Endothelial cell of umbilical vein (primary cell): ENCODE data around the gene PPIL6. TPM values are rescaled to one million over a fixed set of nuclear protein-coding genes. Genes with fewer than 3 reads are reported as not detected.

ENCODE experiments used
- BruUV-seq: library from RNA; stranded (reverse); fragments of 400-500 nt; replicated peaks from 2 replicates; lab custom pipeline; 2021; lab: Mats Ljungman, UMichigan
- CTCF ChIA-PET: fragments of 300-600, 350-600 bp; sonication (Branson Sonifier 250); formaldehyde crosslinking; loops from one replicate; lab custom pipeline; 2021; ENCODE audit warnings: antibody characterized with exemption, inconsistent platforms; lab: Charles Lee
- POLR2A ChIA-PET: fragments of 300-600, 350-600 bp; sonication (Branson Sonifier 250); formaldehyde crosslinking; loops from one replicate; lab custom pipeline; 2021; ENCODE audit warnings: antibody characterized with exemption, inconsistent platforms; lab: Charles Lee
- DNase-seq: peaks from one replicate; pipeline ENCODE4 v3.0.0-alpha.2; 2011; ENCODE audit warnings: low read depth, low spot score
- FAIRE-seq: peaks from 2 replicates; lab custom pipeline; 2011; peaks lifted over from hg19 to GRCh38; lab: Jason Lieb, UNC
- H2AFZ ChIP-seq: 2 replicates; pipeline ENCODE4 v1.6.0; 2012; ENCODE audit warnings: low read depth, low read length, control low read depth, inconsistent platforms
- H3K27ac ChIP-seq: 2 replicates; pipeline ENCODE4 v1.5.1; 2011; ENCODE audit warnings: low read depth, mild to moderate bottlenecking, control low read depth, low read length, moderate library complexity; ENCODE audit not compliant: insufficient read depth
- H3K27me3 ChIP-seq, 2 experiments: 2 replicates each; pipeline versions ENCODE4 v1.6.0 to v1.6.1; 2011; ENCODE audit warnings: low read length in 2 of 2, mixed read lengths in 1 of 2; ENCODE audit not compliant: control insufficient read depth in 2 of 2, insufficient read depth in 2 of 2
- H3K36me3 ChIP-seq, 2 experiments: 2 replicates in 1 of 2; 3 replicates in 1 of 2; pipeline ENCODE4 v1.5.1; 2011; ENCODE audit warnings: low read length in 2 of 2, mild to moderate bottlenecking in 1 of 2, moderate library complexity in 1 of 2; ENCODE audit not compliant: control insufficient read depth in 2 of 2, insufficient read depth in 2 of 2; ENCODE audit errors: extremely low read depth in 1 of 2
- H3K4me1 ChIP-seq: 3 replicates; pipeline ENCODE4 v1.5.1; 2011; ENCODE audit warnings: mild to moderate bottlenecking, low read length; ENCODE audit not compliant: control insufficient read depth, insufficient read depth; ENCODE audit errors: extremely low read depth
- H3K4me2 ChIP-seq: 2 replicates; pipeline ENCODE4 v1.6.1; 2011; ENCODE audit warnings: low read length, control low read depth, mixed read lengths; ENCODE audit not compliant: insufficient read depth
- H3K4me3 ChIP-seq, 3 experiments: fragments of 200-600 bp in 1 of 3; sonication (generic), shearing (Covaris generic) in 1 of 3; replicated peaks in 1 of 3; 2 replicates each; pipeline ENCODE4 v1.5.1; 2011 to 2016; ENCODE audit warnings: control low read depth in 3 of 3, low read length in 3 of 3, mild to moderate bottlenecking in 2 of 3, inconsistent platforms in 1 of 3, low read depth in 1 of 3, moderate library complexity in 1 of 3; ENCODE audit not compliant: insufficient read depth in 1 of 3
- H3K79me2 ChIP-seq: 2 replicates; pipeline ENCODE4 v1.6.0; 2012; ENCODE audit warnings: low read length, inconsistent platforms; ENCODE audit not compliant: control insufficient read depth, insufficient read depth
- H3K9ac ChIP-seq: replicated peaks from 2 replicates; pipeline ENCODE3; 2011; ENCODE audit warnings: low read length, control low read depth; ENCODE audit not compliant: insufficient read depth; ENCODE audit errors: extremely low read depth
- H3K9me1 ChIP-seq: replicated peaks from 3 replicates; pipeline ENCODE4 v1.6.0; 2011; ENCODE audit warnings: mild to moderate bottlenecking, low read length; ENCODE audit not compliant: control insufficient read depth, insufficient read depth; ENCODE audit errors: extremely low read depth
- H3K9me3 ChIP-seq: replicated peaks from 2 replicates; pipeline ENCODE4 v1.5.1; 2012; ENCODE audit warnings: low read length, inconsistent platforms; ENCODE audit not compliant: control insufficient read depth, insufficient read depth
- H4K20me1 ChIP-seq: replicated peaks from 2 replicates; pipeline ENCODE3; 2011; ENCODE audit warnings: mild to moderate bottlenecking, low read length; ENCODE audit not compliant: control insufficient read depth, insufficient read depth; ENCODE audit errors: extremely low read depth
- CTCF ChIP-seq, 2 donors: IDR thresholded peaks; 1 replicate in 1 of 2; 2 replicates in 1 of 2; pipeline ENCODE4 v1.5.1; 2011; ENCODE audit warnings: low read length in 2 of 2, mild to moderate bottlenecking in 2 of 2, moderate library complexity in 2 of 2, control low read depth in 1 of 2, inconsistent platforms in 1 of 2, low read depth in 1 of 2; ENCODE audit not compliant: insufficient read depth in 1 of 2; ENCODE audit errors: extremely low read depth in 1 of 2
- EZH2 ChIP-seq: IDR thresholded peaks from 2 replicates; pipeline ENCODE4 v1.6.1; 2012; ENCODE audit warnings: borderline replicate concordance, low read depth, mild to moderate bottlenecking, moderate library complexity, low read length, inconsistent platforms; ENCODE audit not compliant: severe bottlenecking
- FOS ChIP-seq: IDR thresholded peaks from 2 replicates; pipeline ENCODE4 v1.6.1; 2011; ENCODE audit warnings: mild to moderate bottlenecking, low read length, moderate library complexity, borderline replicate concordance; ENCODE audit not compliant: insufficient read depth
- GATA2 ChIP-seq: IDR thresholded peaks from 2 replicates; pipeline ENCODE4 v1.7.0; 2011; ENCODE audit warnings: low read depth, mild to moderate bottlenecking, moderate library complexity, mixed read lengths, low read length; ENCODE audit not compliant: insufficient read length, insufficient read depth
- JUN ChIP-seq: IDR thresholded peaks from 2 replicates; pipeline ENCODE4 v1.6.1; 2011; ENCODE audit warnings: borderline replicate concordance, low read depth; ENCODE audit not compliant: insufficient read length, insufficient read depth
- MAX ChIP-seq: IDR thresholded peaks from 2 replicates; pipeline ENCODE4 v1.6.1; 2011; ENCODE audit not compliant: insufficient read depth, insufficient read length
- MYC ChIP-seq: IDR thresholded peaks from one replicate; pipeline ENCODE4 v1.6.1; 2011; ENCODE audit warnings: mild to moderate bottlenecking, low read depth, low read length
- POLR2A ChIP-seq: IDR thresholded peaks from 2 replicates; pipeline ENCODE4 v1.6.1; 2012; ENCODE audit warnings: low read depth, mild to moderate bottlenecking, control low read depth, low read length
- POLR2AphosphoS5 ChIP-seq: IDR thresholded peaks from 2 replicates; pipeline ENCODE4 v1.6.1; 2012; ENCODE audit warnings: low read depth, mild to moderate bottlenecking, control low read depth, low read length, moderate library complexity; ENCODE audit not compliant: insufficient read depth
- dilution Hi-C: fragments of 300-500 bp; cut with MboI; formaldehyde crosslinking; loops from one replicate; pipeline ENCODE4 v1.15.0; 2019; ENCODE audit warnings: low sequenced_read_pairs; ENCODE audit not compliant: extremely low pct_ligation_motif_present
- intact Hi-C: fragments of 100-400 bp; cut with micrococcal nuclease; formaldehyde crosslinking; loops from one replicate; pipeline ENCODE4 v1.10.0; 2022
- polyA plus RNA-seq, 4 experiments: library from polyadenylated mRNA; depleted of rRNA in 3 of 4; stranded (reverse) in 3 of 4; unstranded in 1 of 4; fragments of >200 nt; gene quantifications; 2 replicates each; pipeline versions ENCODE4 v1.2.1 to v1.2.3, GENCODE V29; 2011 to 2012; ENCODE audit warnings: missing spikeins in 1 of 4
- total RNA-seq: library from RNA; stranded (reverse); gene quantifications from 2 replicates; pipeline ENCODE4 v1.2.3, GENCODE V29; 2021

PPIL6 gene
- total and polyA plus RNA-seq, 2 donors (not counting 3 experiments of a cell fraction or from before 2014, with no cell fraction given), result 0.11 to 0.33 TPM

- H3K9me3 ChIP-seq, result no peaks in the 10 kb centered on the region
- no peak overlapping the region for H3K4me3 ChIP-seq
- no peaks in the 10 kb centered on the region for H4K20me1 ChIP-seq
- intact Hi-C loops (no loop called here), dilution Hi-C loops (no loop called here)
- no peak overlapping the region for H3K4me2 ChIP-seq
- H3K27ac ChIP-seq, result no peak overlapping the region
- TF ChIP-seq MYC (no peak), EZH2 (no peak), GATA2 (no peak), MAX (no peak), POLR2AphosphoS5 (no peak), JUN (no peak), CTCF (IDR thresholded peaks at IDR 0.05; ENCODE audit: extremely low read depth in 1 of 2, insufficient read depth in 1 of 2, low read depth in 1 of 2, low read length in 2 of 2) (no peak), FOS (no peak), POLR2A (no peak)
- no peaks in the 10 kb centered on the region for H3K27me3 ChIP-seq
- CTCF ChIA-PET, result interaction anchor here (3.4 kb wide), 1 partner anchor 162 kb away, joined by 11 read pairs; no protein-coding TSS in a partner anchor
- DNase-seq (peak; percentile 55), FAIRE-seq (peak; percentile 8)
- H3K4me1 ChIP-seq, result no peaks in the 10 kb centered on the region
- POLR2A ChIA-PET, result no interaction called here
- peaks cover 0 to 3% of the 10 kb centered on the region in 2 experiments for H3K36me3 ChIP-seq
- no peak overlapping the region for H2AFZ ChIP-seq
- no TSS peak for BruUV-seq
- H3K9ac ChIP-seq, result no peak overlapping the region
- H3K9me1 ChIP-seq, result no peaks in the 10 kb centered on the region
- no peaks in the 10 kb centered on the region for H3K79me2 ChIP-seq
Measured at GRCh38 chr6:109349419-109349987, 90.9 kb downstream of the PPIL6 start.
